Caco-2 (cell line): ENCODE data around the gene MAGEA11. TPM values are rescaled to one million over a fixed set of nuclear protein-coding genes. Genes with fewer than 3 reads are reported as not detected.
"Not testable (repeated sequence)": the region's sequence is repeated elsewhere in the genome, so short reads cannot be mapped to it uniquely, and the experiment has no call there.

ENCODE experiments used
- Bru-seq: library from RNA; stranded (reverse); fragments of 400-500 nt; gene quantifications from one replicate; lab custom pipeline; 2021; lab: Mats Ljungman, UMichigan
- BruChase-seq, 2 experiments: library from RNA; stranded (reverse); fragments of 400-500 nt; gene quantifications; one replicate each; lab custom pipeline; 2021; lab: Mats Ljungman, UMichigan
- BruUV-seq: library from RNA; stranded (reverse); fragments of 400-500 nt; replicated peaks from 2 replicates; lab custom pipeline; 2021; lab: Mats Ljungman, UMichigan
- CTCF ChIA-PET: fragments of 300-600 bp; sonication (Branson Sonifier 250); formaldehyde crosslinking; loops from one replicate; lab custom pipeline; 2022; ENCODE audit warnings: antibody characterized with exemption; lab: Charles Lee
- POLR2A ChIA-PET: fragments of 300-600 bp; sonication (Branson Sonifier 250); formaldehyde crosslinking; loops from one replicate; lab custom pipeline; 2022; ENCODE audit warnings: antibody characterized with exemption; lab: Charles Lee
- DNase-seq, 2 experiments: peaks; one replicate each; pipeline versions ENCODE4 v3.0.0 to v3.0.0-alpha.2; 2020 to 2022
- H3K27me3 ChIP-seq: replicated peaks from 2 replicates; pipeline ENCODE4 v1.6.0; 2011; ENCODE audit warnings: low read length; ENCODE audit not compliant: control insufficient read depth, insufficient read depth
- H3K36me3 ChIP-seq: 2 replicates; pipeline ENCODE4 v1.5.1; 2011; ENCODE audit warnings: low read length; ENCODE audit not compliant: control insufficient read depth, insufficient read depth
- H3K4me1 ChIP-seq: fragments of 250-450 bp; sonication (Bioruptor Pico); 2 replicates; pipeline ENCODE4 v1.5.1; 2020; ENCODE audit warnings: mild to moderate bottlenecking
- H3K4me3 ChIP-seq: 2 replicates; pipeline ENCODE4 v1.5.1; 2011; ENCODE audit warnings: low read depth, mild to moderate bottlenecking, control low read depth, low read length
- H3K9me3 ChIP-seq: fragments of 250-450 bp; sonication (Bioruptor Pico); 2 replicates; pipeline ENCODE4 v1.5.1; 2020; ENCODE audit warnings: mild to moderate bottlenecking, moderate library complexity
- H3K27ac Mint-ChIP-seq: one replicate; pipeline ENCODE4 v1.8.0; 2022; ENCODE audit warnings: mixed read lengths; ENCODE audit not compliant: unreplicated experiment
- H3K27me3 Mint-ChIP-seq: one replicate; pipeline ENCODE4 v1.8.0; 2022; ENCODE audit warnings: mixed read lengths; ENCODE audit not compliant: insufficient read depth, unreplicated experiment
- H3K36me3 Mint-ChIP-seq: one replicate; pipeline ENCODE4 v1.8.0; 2022; ENCODE audit warnings: mild to moderate bottlenecking, mixed read lengths; ENCODE audit not compliant: insufficient read depth, unreplicated experiment
- H3K4me1 Mint-ChIP-seq: one replicate; pipeline ENCODE4 v1.8.0; 2022; ENCODE audit warnings: low read depth, mixed read lengths; ENCODE audit not compliant: unreplicated experiment
- H3K4me3 Mint-ChIP-seq: one replicate; pipeline ENCODE4 v1.8.0; 2022; ENCODE audit warnings: mild to moderate bottlenecking, moderate library complexity, mixed read lengths; ENCODE audit not compliant: unreplicated experiment
- H3K9me3 Mint-ChIP-seq: one replicate; pipeline ENCODE4 v1.8.0; 2022; ENCODE audit warnings: mixed read lengths; ENCODE audit not compliant: unreplicated experiment
- CTCF ChIP-seq, 2 experiments: fragments of 200-600 bp in 1 of 2; IDR thresholded peaks; 1 replicate in 1 of 2; 2 replicates in 1 of 2; pipeline versions ENCODE4 v1.5.1 to v1.8.0; 2011 to 2022; ENCODE audit warnings: antibody characterized with exemption in 1 of 2, control low read depth in 1 of 2, inconsistent platforms in 1 of 2, low read depth in 1 of 2, low read length in 1 of 2, mild to moderate bottlenecking in 1 of 2, moderate library complexity in 1 of 2; ENCODE audit not compliant: insufficient read depth in 1 of 2, severe bottlenecking in 1 of 2, unreplicated experiment in 1 of 2
- intact Hi-C: fragments of 100-400 bp; cut with micrococcal nuclease; formaldehyde crosslinking; loops from one replicate; pipeline ENCODE4 v1.10.0; 2022; ENCODE audit not compliant: unreplicated experiment
- long read RNA-seq: library from polyadenylated mRNA; stranded (forward); transcript quantifications from one replicate; pipeline ENCODE4 v2.0.0, GENCODE V29; 2022
- total RNA-seq: library from RNA; stranded (reverse); gene quantifications from 2 replicates; pipeline ENCODE4 v1.2.3, GENCODE V29; 2022

The MAGEA11 gene
- total RNA-seq = 0.14 TPM in 1 of 2 replicates, not detected in the other
- percentile 12 among the genes with signal in this experiment for Bru-seq, nascent RNA
- percentile 20 among the genes with signal in this experiment for BruChase-seq, experiment 1, labeled RNA remaining after a 2-hour chase
- BruChase-seq, experiment 2, labeled RNA remaining after a 6-hour chase = percentile 10 among the genes with signal in this experiment
- long read RNA-seq = 0 reads

- intact Hi-C loops = no loop called here
- H3K9me3 Mint-ChIP-seq = no peaks in the 10 kb centered on the region
Observed at GRCh38 chrX:149711545-149712236, at the start of gene MAGEA11. Gene MAGEA11 (plus strand): TSS chrX:149712060. CDS start chrX:149713160, 1,100 bp downstream.

GRCh38 chrX:149675088-149675487, 36.8 kb upstream of the MAGEA11 start:
- H3K4me3 Mint-ChIP-seq, CTCF ChIA-PET, H3K36me3 Mint-ChIP-seq, BruUV-seq, H3K9me3 ChIP-seq, H3K27me3 ChIP-seq, H3K27me3 Mint-ChIP-seq, H3K9me3 Mint-ChIP-seq, H3K4me1 Mint-ChIP-seq, POLR2A ChIA-PET, H3K4me1 ChIP-seq, DNase-seq, H3K4me3 ChIP-seq, H3K27ac Mint-ChIP-seq, intact Hi-C loops, H3K36me3 ChIP-seq: not testable (repeated sequence)

More at GRCh38 chrX:149711545-149712236, at the start of gene MAGEA11:
- no peaks in the 10 kb centered on the region for H3K27me3 ChIP-seq
- peaks cover 5% of the 10 kb centered on the region for H3K27me3 Mint-ChIP-seq
- no peaks in the 10 kb centered on the region for H3K36me3 Mint-ChIP-seq
- no peak for DNase-seq
- no peaks in the 10 kb centered on the region for H3K9me3 ChIP-seq
- H3K36me3 ChIP-seq = no peaks in the 10 kb centered on the region
- POLR2A ChIA-PET = no interaction called here
- H3K4me1 ChIP-seq = no peaks in the 10 kb centered on the region
- H3K4me1 Mint-ChIP-seq = no peaks in the 10 kb centered on the region
- TF ChIP-seq CTCF (IDR thresholded peaks at IDR 0.05; ENCODE audit: insufficient read depth in 1 of 2, low read depth in 1 of 2, low read length in 1 of 2, severe bottlenecking in 1 of 2, unreplicated experiment in 1 of 2) = no peak
- no peak within 1 kb of the TSS for H3K4me3 Mint-ChIP-seq
- no peak within 1 kb of the TSS for H3K27ac Mint-ChIP-seq
- BruUV-seq = no TSS peak
- CTCF ChIA-PET = no interaction called here
- H3K4me3 ChIP-seq = no peak within 1 kb of the TSS

GRCh38 chrX:149675554-149675953, 36.3 kb upstream of the MAGEA11 start:
- DNase-seq, POLR2A ChIA-PET, H3K4me1 ChIP-seq, H3K36me3 Mint-ChIP-seq, H3K36me3 ChIP-seq, H3K4me3 Mint-ChIP-seq, CTCF ChIA-PET, H3K27me3 Mint-ChIP-seq, BruUV-seq, H3K4me3 ChIP-seq, intact Hi-C loops, H3K9me3 ChIP-seq, H3K4me1 Mint-ChIP-seq, H3K9me3 Mint-ChIP-seq, H3K27ac Mint-ChIP-seq, H3K27me3 ChIP-seq: not testable (repeated sequence)

GRCh38 chrX:149679164-149679678, 32.6 kb upstream of the MAGEA11 start:
- H3K27me3 Mint-ChIP-seq, H3K27ac Mint-ChIP-seq, POLR2A ChIA-PET, H3K4me1 ChIP-seq, H3K27me3 ChIP-seq, H3K9me3 Mint-ChIP-seq, DNase-seq, CTCF ChIA-PET, intact Hi-C loops, H3K4me3 ChIP-seq, H3K36me3 ChIP-seq, H3K36me3 Mint-ChIP-seq, BruUV-seq, H3K4me3 Mint-ChIP-seq, H3K9me3 ChIP-seq, H3K4me1 Mint-ChIP-seq: not testable (repeated sequence)
